Testis (tissue), 2 donors: ENCODE results near the gene TFF2.

Experiments used
- POLR2A ChIP-seq: fragments of 450-650 bp; IDR thresholded peaks from one replicate; pipeline ENCODE4 v1.6.1; 2017; ENCODE audit warnings: antibody characterized with exemption, mild to moderate bottlenecking, moderate library complexity
- TF ChIP-seq, protein P1 (sequence below), 3 experiments: fragments of 450-650 bp in 2 of 3; fragments of 200-600 bp in 1 of 3; sonication (generic) in 1 of 3; IDR thresholded peaks; one replicate each; pipeline ENCODE4 v1.5.1; 2016 to 2019; ENCODE audit warnings: antibody characterized with exemption in 3 of 3, mild to moderate bottlenecking in 2 of 3, moderate library complexity in 1 of 3

DNA sequence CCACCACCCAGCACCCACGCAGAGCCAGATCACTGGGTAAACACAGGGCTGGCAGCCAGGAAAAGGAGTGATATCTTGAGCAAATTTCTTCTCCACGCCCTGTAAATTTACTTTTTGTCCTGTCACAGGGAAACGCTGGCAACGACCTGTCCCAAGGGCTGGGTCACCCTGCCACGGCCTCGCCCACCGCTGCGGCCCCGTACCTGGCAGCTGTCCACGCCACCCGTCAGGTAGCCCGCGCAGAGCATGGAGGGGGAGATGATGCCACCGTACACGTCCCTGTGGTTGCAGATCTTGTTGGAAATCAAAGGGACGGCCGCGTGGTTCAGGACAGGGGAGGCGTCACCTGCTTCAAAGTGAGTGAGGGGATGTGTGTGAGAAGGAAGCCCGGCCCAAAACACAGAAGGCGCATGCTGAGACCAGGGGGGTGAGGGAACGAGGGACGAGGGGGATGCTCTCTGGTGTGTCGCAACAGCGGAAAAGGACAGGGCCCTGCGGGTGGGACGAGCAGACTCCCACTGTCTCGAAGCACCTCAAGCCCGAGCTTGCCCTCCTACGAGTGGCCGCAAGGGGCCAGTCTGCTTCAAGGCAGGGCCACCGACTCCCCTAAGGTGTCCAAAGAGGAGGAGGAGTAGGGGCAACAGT is 25.7 kb upstream of the TFF2 start:
- TF ChIP-seq, protein P1, sequence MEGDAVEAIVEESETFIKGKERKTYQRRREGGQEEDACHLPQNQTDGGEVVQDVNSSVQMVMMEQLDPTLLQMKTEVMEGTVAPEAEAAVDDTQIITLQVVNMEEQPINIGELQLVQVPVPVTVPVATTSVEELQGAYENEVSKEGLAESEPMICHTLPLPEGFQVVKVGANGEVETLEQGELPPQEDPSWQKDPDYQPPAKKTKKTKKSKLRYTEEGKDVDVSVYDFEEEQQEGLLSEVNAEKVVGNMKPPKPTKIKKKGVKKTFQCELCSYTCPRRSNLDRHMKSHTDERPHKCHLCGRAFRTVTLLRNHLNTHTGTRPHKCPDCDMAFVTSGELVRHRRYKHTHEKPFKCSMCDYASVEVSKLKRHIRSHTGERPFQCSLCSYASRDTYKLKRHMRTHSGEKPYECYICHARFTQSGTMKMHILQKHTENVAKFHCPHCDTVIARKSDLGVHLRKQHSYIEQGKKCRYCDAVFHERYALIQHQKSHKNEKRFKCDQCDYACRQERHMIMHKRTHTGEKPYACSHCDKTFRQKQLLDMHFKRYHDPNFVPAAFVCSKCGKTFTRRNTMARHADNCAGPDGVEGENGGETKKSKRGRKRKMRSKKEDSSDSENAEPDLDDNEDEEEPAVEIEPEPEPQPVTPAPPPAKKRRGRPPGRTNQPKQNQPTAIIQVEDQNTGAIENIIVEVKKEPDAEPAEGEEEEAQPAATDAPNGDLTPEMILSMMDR (IDR thresholded peaks at IDR 0.05), result no peak
- TF ChIP-seq POLR2A, result no peak
